CD4-positive, alpha-beta T cell (primary cell): Measurements from ENCODE around the gene RINT1. TPM values are rescaled to one million over a fixed set of nuclear protein-coding genes. Genes with fewer than 3 reads are reported as not detected.
"Not testable (repeated sequence)": the region's sequence is repeated elsewhere in the genome, so short reads cannot be mapped to it uniquely, and the experiment has no call there.

ENCODE experiments used
- ATAC-seq: fragments of 200-7000 bp; cut with Tn5 transposase; one replicate; pipeline ENCODE4 v1.10.0; 2022; ENCODE audit warnings: mild to moderate bottlenecking; ENCODE audit not compliant: poor library complexity
- CTCF ChIA-PET: fragments of 350-600 bp; sonication (Branson Sonifier 250); formaldehyde crosslinking; loops from one replicate; lab custom pipeline; 2021; ENCODE audit warnings: antibody characterized with exemption, inconsistent platforms; lab: Charles Lee
- POLR2A ChIA-PET: fragments of 350-600 bp; sonication (Branson Sonifier 250); formaldehyde crosslinking; loops from one replicate; lab custom pipeline; 2021; ENCODE audit warnings: antibody characterized with exemption, inconsistent platforms; lab: Charles Lee
- DNase-seq, 14 experiments: peaks; one replicate each; pipeline ENCODE4 v3.0.0-alpha.2; 2013 to 2020; ENCODE audit warnings: mixed read lengths in 2 of 14
- H3K27ac ChIP-seq, 2 donors: one replicate each; pipeline versions ENCODE4 v1.5.1 to v1.7.0; 2013; ENCODE audit warnings: low read length in 2 of 2, low read depth in 1 of 2, mild to moderate bottlenecking in 1 of 2
- H3K27me3 ChIP-seq, 2 experiments: 1 replicate in 1 of 2; 2 replicates in 1 of 2; pipeline versions ENCODE4 v1.6.1 to v1.7.0; 2013; ENCODE audit warnings: low read length in 2 of 2, control low read depth in 1 of 2, mild to moderate bottlenecking in 1 of 2, moderate library complexity in 1 of 2; ENCODE audit not compliant: insufficient read depth in 2 of 2, control insufficient read depth in 1 of 2
- H3K36me3 ChIP-seq: one replicate; pipeline ENCODE4 v1.6.1; 2013; ENCODE audit warnings: low read length, control low read depth; ENCODE audit not compliant: insufficient read depth
- H3K4me1 ChIP-seq: one replicate; pipeline ENCODE4 v1.6.1; 2013; ENCODE audit warnings: low read length, control low read depth; ENCODE audit not compliant: insufficient read depth
- H3K4me3 ChIP-seq: one replicate; pipeline ENCODE4 v1.5.1; 2013; ENCODE audit warnings: mild to moderate bottlenecking, low read length, moderate library complexity
- H3K9me3 ChIP-seq, 2 experiments: 1 replicate in 1 of 2; 2 replicates in 1 of 2; pipeline versions ENCODE4 v1.6.1 to v1.7.0; 2013; ENCODE audit warnings: low read length in 2 of 2, mild to moderate bottlenecking in 2 of 2, control low read depth in 1 of 2, moderate library complexity in 1 of 2; ENCODE audit not compliant: control insufficient read depth in 1 of 2, insufficient read depth in 1 of 2
- H3K27ac Mint-ChIP-seq: one replicate; pipeline ENCODE4 v1.8.0; 2020; ENCODE audit warnings: mixed read lengths
- H3K27me3 Mint-ChIP-seq: one replicate; pipeline ENCODE4 v1.8.0; 2021; ENCODE audit warnings: mixed read lengths
- H3K36me3 Mint-ChIP-seq: one replicate; pipeline ENCODE4 v1.8.0; 2021; ENCODE audit warnings: low read depth, mixed read lengths
- H3K4me1 Mint-ChIP-seq: one replicate; pipeline ENCODE4 v1.8.0; 2021; ENCODE audit warnings: low read depth, mixed read lengths
- H3K4me3 Mint-ChIP-seq: one replicate; pipeline ENCODE4 v1.8.0; 2020; ENCODE audit warnings: mild to moderate bottlenecking, mixed read lengths
- H3K9me3 Mint-ChIP-seq: one replicate; pipeline ENCODE4 v1.8.0; 2020; ENCODE audit warnings: mixed read lengths
- CTCF ChIP-seq: fragments of 200-600 bp; IDR thresholded peaks from one replicate; pipeline ENCODE4 v1.8.0; 2022; ENCODE audit warnings: antibody characterized with exemption, mild to moderate bottlenecking
- intact Hi-C, 2 experiments: fragments of 100-400 bp; cut with DNase I in 1 of 2; cut with micrococcal nuclease in 1 of 2; formaldehyde crosslinking; loops; one replicate each; pipeline versions ENCODE4 v1.15.1 to v1.9.0; 2023 to 2025; cut with DNase I, micrococcal nuclease
- total RNA-seq, 174 experiments: library from RNA in 2 of 174; stranded (reverse) in 2 of 174; gene quantifications; one replicate each; pipeline ENCODE4 v1.2.3 and lab custom pipeline; 2021 to 2026

RINT1 gene
- total RNA-seq, 2 experiments from 2014 or later = 38.0 to 39.5 TPM

GRCh38 chr7:105519353-105519752, 12.6 kb upstream of the RINT1 start:
- H3K4me3 Mint-ChIP-seq = peak overlapping the region; percentile 75
- H3K9me3 Mint-ChIP-seq = no peaks in the 10 kb centered on the region
- ATAC-seq (no peak), DNase-seq (no peak)
- no peak for TF ChIP-seq CTCF
- intact Hi-C loops = no loop called here
- no peaks in the 10 kb centered on the region for H3K36me3 ChIP-seq
- no peaks in the 10 kb centered on the region for H3K27me3 Mint-ChIP-seq
- no peak overlapping the region for H3K4me3 ChIP-seq
- H3K4me1 ChIP-seq = peaks cover 18% of the 10 kb centered on the region
- POLR2A ChIA-PET = interaction anchor here (1.0 kb wide), 1 partner anchor 13 kb away, joined by 3 read pairs; the partner anchor contains the start of gene RINT1
- H3K9me3 ChIP-seq = no peaks in the 10 kb centered on the region
- H3K27me3 ChIP-seq = no peaks in the 10 kb centered on the region
- peaks cover 4% of the 10 kb centered on the region for H3K36me3 Mint-ChIP-seq
- H3K4me1 Mint-ChIP-seq = peaks cover 15% of the 10 kb centered on the region
- H3K27ac Mint-ChIP-seq = no peak overlapping the region
- H3K27ac ChIP-seq = no peak overlapping the region
- CTCF ChIA-PET = interaction anchor here (1.0 kb wide), 1 partner anchor 13 kb away, joined by 3 read pairs; the partner anchor contains the start of gene RINT1

GRCh38 chr7:105520620-105521019, 11.4 kb upstream of the RINT1 start:
- CTCF ChIA-PET = interaction anchor here (1.8 kb wide), 1 partner anchor 11 kb away, joined by 7 read pairs; the partner anchor contains the start of gene RINT1
- DNase-seq, H3K27ac Mint-ChIP-seq, H3K36me3 Mint-ChIP-seq, H3K4me3 ChIP-seq, H3K36me3 ChIP-seq, H3K27ac ChIP-seq, H3K27me3 ChIP-seq, H3K9me3 Mint-ChIP-seq, H3K27me3 Mint-ChIP-seq, H3K9me3 ChIP-seq, ATAC-seq: not testable (repeated sequence)
- intact Hi-C loops = loop anchor here in 1 of 2 experiments (1.0 to 10.0 kb wide), 5 partner anchors 14 to 764 kb away; partner anchors contain the start of genes ATXN7L1, NAMPT and SRPK2
- Mint-ChIP-seq H3K4me1 (peaks cover 15% of the 10 kb centered on the region), H3K4me3 (peak overlapping the region; percentile 4)
- H3K4me1 ChIP-seq = peaks cover 18% of the 10 kb centered on the region
- POLR2A ChIA-PET = interaction anchor here (1.1 kb wide), 1 partner anchor 11 kb away, joined by 7 read pairs; the partner anchor contains the start of gene RINT1

DNA sequence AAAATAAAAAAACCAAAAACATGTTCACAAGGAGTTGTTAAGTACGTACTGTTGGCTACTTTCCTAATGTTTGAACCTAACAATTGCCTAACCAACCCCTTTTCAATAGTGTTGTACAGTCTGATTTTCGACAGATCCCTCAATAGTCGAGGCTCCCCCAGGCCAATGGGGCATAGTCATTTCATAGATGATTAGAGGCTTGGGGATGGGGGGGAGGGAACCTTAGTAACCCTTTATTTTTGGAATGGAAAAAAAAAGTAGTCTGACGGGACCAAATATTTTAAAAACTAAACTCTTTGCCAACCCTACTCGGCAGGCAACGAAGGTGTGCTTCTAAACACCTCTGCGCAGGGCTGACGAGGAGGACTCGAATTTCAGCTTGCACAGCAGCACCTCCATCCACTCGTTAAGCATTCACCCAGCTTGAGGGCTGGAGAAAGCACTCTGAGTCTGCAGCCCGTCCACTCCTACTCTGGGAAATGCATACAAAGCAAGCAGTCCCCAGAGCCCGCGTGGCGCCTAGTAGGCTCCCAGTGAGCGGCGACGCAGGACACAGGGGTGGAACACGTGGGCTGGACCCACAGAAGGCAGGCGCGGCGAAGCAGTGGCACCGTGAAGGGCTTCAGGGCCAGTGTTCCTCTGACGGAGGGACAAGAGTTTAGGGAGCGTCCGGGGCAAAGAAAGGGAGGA, 10.8 kb upstream of the RINT1 start:
- Histone ChIP-seq H3K4me3 (peak overlapping the region; percentile 57), H3K36me3 (no peaks in the 10 kb centered on the region), H3K27ac (no peak overlapping the region), H3K4me1 (peaks cover 18% of the 10 kb centered on the region), H3K27me3 (no peaks in the 10 kb centered on the region), H3K9me3 (no peaks in the 10 kb centered on the region)
- peak overlapping the region; percentile 85 for H3K27ac Mint-ChIP-seq
- ATAC-seq (peak; percentile 15), DNase-seq (peak in 11 of 14 experiments; percentile 3 to 58 (median 20))
- no peaks in the 10 kb centered on the region for H3K27me3 Mint-ChIP-seq
- no peak for TF ChIP-seq CTCF
- peak overlapping the region; percentile 98 for H3K4me3 Mint-ChIP-seq
- POLR2A ChIA-PET = interaction anchor here (1.1 kb wide), 1 partner anchor 10 kb away, joined by 7 read pairs; the partner anchor contains the start of gene RINT1
- H3K9me3 Mint-ChIP-seq = no peaks in the 10 kb centered on the region
- intact Hi-C loops = loop anchor here in 1 of 2 experiments (1.0 to 10.0 kb wide), 5 partner anchors 14 to 764 kb away; partner anchors contain the start of genes ATXN7L1, NAMPT and SRPK2
- H3K36me3 Mint-ChIP-seq = peaks cover 4% of the 10 kb centered on the region
- CTCF ChIA-PET = interaction anchor here (1.8 kb wide), 1 partner anchor 11 kb away, joined by 7 read pairs; the partner anchor contains the start of gene RINT1
- peaks cover 15% of the 10 kb centered on the region for H3K4me1 Mint-ChIP-seq
